Loucy (cell line): ENCODE data around the gene NALCN.

Experiments used
- H2AFZ ChIP-seq: fragments of 200-600 bp; sonication (generic); 2 replicates; pipeline ENCODE4 v1.6.0; 2016; ENCODE audit warnings: antibody characterized with exemption, mild to moderate bottlenecking, low read length, moderate library complexity
- H3F3A ChIP-seq: fragments of 200-600 bp; 2 replicates; pipeline ENCODE4 v1.6.0; 2016; ENCODE audit warnings: antibody characterized with exemption, low read depth, mild to moderate bottlenecking
- H3K27me3 ChIP-seq: fragments of 200-600 bp; sonication (generic); 2 replicates; pipeline ENCODE4 v1.6.1; 2014; ENCODE audit warnings: low read length, mild to moderate bottlenecking; ENCODE audit not compliant: insufficient read depth, poor library complexity, severe bottlenecking
- H3K36me3 ChIP-seq: fragments of 200-600 bp; sonication (generic); 2 replicates; pipeline ENCODE4 v1.6.1; 2016; ENCODE audit warnings: low read length; ENCODE audit not compliant: insufficient read depth
- H3K4me1 ChIP-seq: fragments of 200-600 bp; sonication (generic); 2 replicates; pipeline ENCODE4 v1.5.1; 2014; ENCODE audit warnings: low read length, mild to moderate bottlenecking; ENCODE audit not compliant: insufficient read depth, poor library complexity, severe bottlenecking
- H3K4me2 ChIP-seq: fragments of 200-600 bp; sonication (generic); 2 replicates; pipeline ENCODE4 v1.6.0; 2014; ENCODE audit warnings: antibody characterized with exemption, low read length, low read depth, mild to moderate bottlenecking; ENCODE audit not compliant: poor library complexity, severe bottlenecking
- H3K4me3 ChIP-seq: fragments of 200-600 bp; sonication (generic); 2 replicates; pipeline ENCODE4 v1.5.1; 2014; ENCODE audit warnings: low read length, mild to moderate bottlenecking, mixed read lengths; ENCODE audit not compliant: poor library complexity, severe bottlenecking
- H3K79me2 ChIP-seq: fragments of 200-600 bp; sonication (generic); 2 replicates; pipeline ENCODE4 v1.6.1; 2014; ENCODE audit warnings: low read length; ENCODE audit not compliant: insufficient read depth
- H3K9ac ChIP-seq: fragments of 200-600 bp; sonication (generic); 2 replicates; pipeline ENCODE4 v1.6.0; 2014; ENCODE audit warnings: mild to moderate bottlenecking, low read depth, low read length, moderate library complexity; ENCODE audit not compliant: poor library complexity, severe bottlenecking
- H3K9me2 ChIP-seq: fragments of 200-600 bp; sonication (generic); replicated peaks from 2 replicates; pipeline ENCODE4 v1.6.1; 2016; ENCODE audit warnings: low read depth, low read length, mixed read lengths
- H3K9me3 ChIP-seq: fragments of 200-600 bp; sonication (generic); 2 replicates; pipeline ENCODE4 v1.6.1; 2014; ENCODE audit warnings: mild to moderate bottlenecking, antibody characterized with exemption, low read length, low read depth; ENCODE audit not compliant: insufficient read depth
- H4K20me1 ChIP-seq: fragments of 200-600 bp; sonication (generic); 2 replicates; pipeline ENCODE4 v1.6.0; 2014; ENCODE audit warnings: antibody characterized with exemption, low read length, mild to moderate bottlenecking; ENCODE audit not compliant: insufficient read depth, poor library complexity, severe bottlenecking
- CTCF ChIP-seq: fragments of 200-600 bp; sonication (generic); conservative IDR thresholded peaks from 2 replicates; pipeline ENCODE4 v1.5.1; 2014; ENCODE audit warnings: mild to moderate bottlenecking, antibody characterized with exemption, low read length
- EZH2phosphoT487 ChIP-seq: fragments of 200-600 bp; IDR thresholded peaks from 2 replicates; pipeline ENCODE4 v1.6.1; 2018; ENCODE audit warnings: antibody characterized with exemption, mild to moderate bottlenecking, moderate library complexity, borderline replicate concordance

Gene NALCN

GRCh38 chr13:101305981-101306411, 110.3 kb downstream of the NALCN start:
- Histone ChIP-seq H3K4me2 (no peak overlapping the region), H3K4me1 (no peaks in the 10 kb centered on the region), H3K27me3 (no peaks in the 10 kb centered on the region), H3K9ac (no peak overlapping the region), H2AFZ (no peak overlapping the region), H3K4me3 (no peak overlapping the region), H3K9me2 (no peaks in the 10 kb centered on the region), H3K36me3 (no peaks in the 10 kb centered on the region), H4K20me1 (no peaks in the 10 kb centered on the region), H3K79me2 (no peaks in the 10 kb centered on the region), H3F3A (no peaks in the 10 kb centered on the region), H3K9me3 (no peaks in the 10 kb centered on the region)
- no peak for TF ChIP-seq CTCF
- TF ChIP-seq EZH2phosphoT487 = no peak

- TF ChIP-seq EZH2phosphoT487 (no peak), CTCF (no peak)
- Histone ChIP-seq H3F3A (no peaks in the 10 kb centered on the region), H3K27me3 (no peaks in the 10 kb centered on the region), H3K4me1 (no peaks in the 10 kb centered on the region), H3K9ac (no peak overlapping the region), H3K4me2 (no peak overlapping the region), H2AFZ (no peak overlapping the region), H3K36me3 (no peaks in the 10 kb centered on the region), H3K9me2 (no peaks in the 10 kb centered on the region), H4K20me1 (no peaks in the 10 kb centered on the region), H3K9me3 (no peaks in the 10 kb centered on the region), H3K4me3 (no peak overlapping the region), H3K79me2 (no peaks in the 10 kb centered on the region)
Observed at GRCh38 chr13:101303521-101303920, 112.8 kb downstream of the NALCN start.

- Histone ChIP-seq H3K27me3 (no peaks in the 10 kb centered on the region), H3K4me3 (no peak overlapping the region), H3K79me2 (no peaks in the 10 kb centered on the region), H3K9ac (no peak overlapping the region), H2AFZ (no peak overlapping the region), H4K20me1 (no peaks in the 10 kb centered on the region), H3K4me2 (no peak overlapping the region), H3K4me1 (no peaks in the 10 kb centered on the region), H3K9me2 (no peaks in the 10 kb centered on the region), H3F3A (no peaks in the 10 kb centered on the region), H3K36me3 (no peaks in the 10 kb centered on the region), H3K9me3 (no peaks in the 10 kb centered on the region)
- no peak for TF ChIP-seq CTCF
- TF ChIP-seq EZH2phosphoT487 = no peak
Observed at GRCh38 chr13:101301053-101301452, 115.3 kb downstream of the NALCN start.
